HG03280 (cell line): ENCODE data around the gene LRIG3.

Experiments
- ATAC-seq: cut with Tn5 transposase; IDR thresholded peaks from one replicate; pipeline ENCODE4 v1.9.1; 2021; ENCODE audit warnings: mild to moderate bottlenecking, moderate library complexity; ENCODE audit not compliant: unreplicated experiment

LRIG3 gene

DNA sequence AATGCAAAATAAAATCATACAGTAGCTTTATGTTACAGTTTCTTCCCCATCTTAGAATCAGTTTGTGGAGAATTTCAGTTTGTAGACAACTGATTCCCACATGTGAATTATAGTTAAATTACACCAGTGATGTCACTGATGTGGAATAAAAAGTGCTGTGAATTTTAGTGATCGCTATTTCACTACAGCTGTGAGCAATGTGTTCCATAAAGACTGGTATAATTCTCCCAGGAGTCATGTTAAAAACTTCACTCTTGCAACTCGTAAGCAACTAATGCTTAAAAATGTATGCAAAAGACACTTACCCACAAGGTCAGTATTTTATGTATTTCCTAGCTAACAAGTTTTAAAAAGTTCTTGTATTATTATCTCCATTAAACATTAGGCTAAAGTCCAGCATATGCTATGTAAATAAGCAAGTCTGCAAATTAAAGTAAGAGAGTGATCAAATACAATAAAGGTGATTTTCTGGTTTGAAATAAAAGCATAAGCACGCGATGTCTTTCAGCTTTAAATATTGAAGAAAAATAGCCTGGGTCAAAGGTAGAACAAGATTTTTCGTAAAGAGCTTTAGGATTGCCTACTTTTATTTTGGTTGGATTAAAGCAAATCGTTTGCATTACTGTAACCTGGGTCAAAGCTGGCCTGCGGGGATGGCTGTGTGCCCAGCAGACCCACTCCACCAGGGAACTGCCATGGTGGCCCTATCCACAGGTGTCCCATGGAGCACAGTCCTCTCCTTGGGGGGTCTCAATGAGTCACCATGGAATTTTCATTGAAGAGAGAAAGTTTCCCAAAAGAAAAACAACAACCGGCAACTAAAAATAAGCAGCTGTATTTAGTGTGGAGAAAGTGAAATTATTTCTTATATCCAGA lies 12.7 kb upstream of the LRIG3 start:
- ATAC-seq, result no peak

DNA sequence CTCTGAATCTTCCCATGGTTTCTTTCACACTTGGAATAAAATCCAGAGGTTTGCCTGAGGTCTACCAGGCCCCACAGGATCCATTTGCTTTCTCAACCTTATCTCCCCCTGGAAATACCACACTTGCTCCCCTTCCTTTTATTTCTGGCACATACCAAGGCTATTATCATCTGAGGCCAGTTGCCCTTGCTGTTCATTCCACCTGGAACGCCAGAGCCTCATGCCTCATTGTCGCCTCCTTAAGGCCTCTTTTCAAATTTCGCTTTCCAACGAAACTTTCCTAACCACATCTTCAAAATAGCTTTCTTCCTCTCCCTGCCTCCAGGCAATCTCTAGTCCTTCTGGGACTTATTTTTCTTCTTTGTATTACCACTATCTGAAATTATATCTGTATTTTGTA lies 11.2 kb upstream of the LRIG3 start:
- ATAC-seq, result no peak

DNA sequence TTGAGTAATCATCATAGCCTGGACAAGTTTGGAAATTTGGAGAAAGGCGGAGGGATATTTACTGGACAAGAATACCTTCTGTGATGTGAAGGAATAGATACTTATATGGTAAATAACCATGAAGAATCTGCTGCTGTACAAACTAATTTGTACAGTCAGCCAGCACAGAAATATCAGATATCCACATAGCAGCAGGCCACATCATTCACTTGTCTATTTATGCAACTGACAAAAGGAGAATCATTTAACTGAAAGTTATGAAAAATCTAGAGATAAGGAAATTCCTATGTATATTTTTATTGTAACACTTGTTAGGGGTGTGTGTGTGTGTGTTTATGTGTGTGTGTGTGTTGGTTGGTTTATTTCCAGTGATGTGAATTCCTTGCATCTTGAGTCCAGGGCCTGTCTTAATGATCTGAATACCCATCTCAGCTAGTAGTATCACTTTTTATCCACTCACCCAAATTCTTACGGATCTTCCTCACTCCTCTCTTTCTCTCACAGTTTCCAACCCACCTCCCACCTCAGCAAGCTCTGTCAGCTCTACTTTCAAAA lies 10.5 kb upstream of the LRIG3 start:
- ATAC-seq, result no peak

DNA sequence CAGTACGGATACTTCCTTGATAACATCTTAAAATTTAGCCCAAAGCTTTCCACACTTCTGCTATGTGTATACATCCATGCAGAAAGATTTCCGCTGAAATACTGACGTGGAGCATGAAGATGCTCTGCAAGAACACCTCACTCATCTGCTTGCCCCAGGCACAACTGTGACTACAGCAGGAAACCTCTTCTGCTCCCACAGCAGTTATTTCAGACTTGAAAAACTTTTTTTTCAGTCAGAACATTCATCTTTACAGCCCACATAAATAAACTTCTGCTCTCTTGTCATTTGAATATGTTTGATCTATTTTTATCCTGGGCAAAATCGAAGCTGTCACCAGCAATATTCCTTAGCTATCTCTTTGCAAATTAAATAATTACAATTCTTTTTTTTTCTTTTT lies 6.8 kb upstream of the LRIG3 start:
- no peak for ATAC-seq

DNA sequence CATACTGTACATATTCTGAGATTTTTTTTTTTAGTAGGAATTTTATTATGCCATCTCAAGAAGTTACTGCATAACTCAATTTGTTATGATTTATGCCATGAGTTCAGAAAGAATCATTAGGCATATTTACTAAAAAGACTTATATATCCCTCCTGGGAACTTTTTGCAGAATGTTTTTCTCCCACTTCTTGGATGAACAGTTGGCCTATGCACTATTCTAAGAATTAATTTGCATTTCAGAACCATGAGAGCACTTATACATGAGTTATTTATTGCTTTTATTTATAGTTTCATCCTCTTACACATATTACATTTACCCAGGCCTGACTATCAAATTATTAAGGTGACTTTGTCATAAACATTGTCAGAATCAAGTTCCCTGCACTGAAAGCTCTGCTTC lies 6.3 kb upstream of the LRIG3 start:
- ATAC-seq, result no peak

- ATAC-seq, result no peak
Measured at GRCh38 chr12:58925751-58926150, 5.4 kb upstream of the LRIG3 start.

GRCh38 chr12:58925111-58925611 lies 4.9 kb upstream of the LRIG3 start:
- ATAC-seq, result no peak

DNA sequence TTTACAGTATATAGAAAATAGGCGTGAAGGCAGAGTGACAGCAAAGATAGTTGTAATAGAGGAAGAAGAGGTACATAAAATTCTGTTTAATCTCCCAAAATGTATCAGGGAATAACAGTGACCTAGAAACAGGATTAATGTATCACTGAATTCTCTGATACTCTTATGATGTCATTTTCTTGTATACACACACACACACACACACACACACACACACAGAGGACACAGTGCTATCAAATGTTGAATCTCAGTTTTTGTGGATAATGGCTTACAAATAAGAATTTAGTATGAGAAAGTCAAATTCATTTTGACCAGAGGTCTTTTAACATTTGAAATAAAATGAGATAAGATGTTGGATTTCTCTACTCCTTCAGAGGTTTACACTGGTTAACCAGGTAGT lies 4.3 kb upstream of the LRIG3 start:
- ATAC-seq, result no peak

DNA sequence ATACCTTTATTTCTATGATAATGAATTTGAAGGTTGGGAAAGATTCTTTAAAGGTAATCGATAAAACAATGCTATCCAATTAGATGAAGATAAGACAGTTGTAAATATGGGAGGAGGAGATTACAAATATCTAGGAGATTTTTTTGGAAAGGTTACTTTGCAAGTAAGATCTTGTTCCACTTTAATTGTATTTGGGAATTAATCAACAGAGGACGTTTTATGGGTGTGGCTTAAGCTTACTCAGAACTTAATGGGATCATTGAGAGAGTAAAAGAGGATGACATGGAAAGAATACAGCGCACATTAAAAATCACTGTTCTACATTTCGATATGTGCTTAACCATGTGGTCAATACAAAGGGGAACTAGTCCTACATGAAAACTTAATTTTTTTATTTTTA lies 3.5 kb upstream of the LRIG3 start:
- no peak for ATAC-seq

GRCh38 chr12:58922849-58923248 lies 2.5 kb upstream of the LRIG3 start:
- ATAC-seq, result no peak

DNA sequence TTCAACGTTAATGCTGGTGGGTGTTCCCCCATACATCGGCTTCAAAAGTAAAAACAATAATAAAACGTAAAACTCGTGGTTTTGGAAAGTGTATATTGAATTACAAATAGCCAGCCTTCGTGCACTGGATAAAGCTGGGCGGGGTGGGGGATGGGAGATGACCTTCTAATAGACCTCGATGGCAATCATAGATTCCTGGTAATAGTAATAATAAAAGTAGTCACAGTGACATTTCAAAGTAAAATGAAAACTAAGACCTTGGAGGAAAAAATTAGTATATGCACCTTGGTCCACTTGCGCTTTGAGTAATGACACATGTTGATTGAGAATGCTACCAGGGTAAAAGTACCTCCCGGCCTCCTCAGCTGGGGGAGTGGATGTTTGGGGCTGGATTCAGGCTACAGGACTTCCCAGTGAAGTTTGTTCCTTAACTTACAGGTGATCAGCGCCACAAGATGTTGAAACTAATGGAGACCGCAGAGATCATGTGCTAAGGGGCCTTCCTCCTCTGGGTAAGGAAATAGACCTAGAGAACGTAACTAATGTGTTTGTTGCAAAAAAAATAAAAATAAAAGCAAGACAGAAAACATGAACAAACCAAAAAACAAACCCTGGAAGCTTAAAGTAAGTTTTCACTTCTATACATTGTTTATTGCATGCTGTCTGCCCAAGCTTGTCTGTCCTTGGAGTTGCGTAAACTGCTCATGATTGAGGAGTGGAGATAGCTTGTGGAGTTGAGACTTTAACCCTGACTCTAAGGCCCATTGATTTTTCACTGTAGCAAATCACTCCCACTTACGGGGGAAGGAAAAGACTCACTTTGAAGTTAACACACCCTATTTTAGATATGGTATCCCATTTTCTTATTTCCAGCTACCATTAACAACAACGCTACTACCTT lies 907 bp upstream of the LRIG3 start:
- no peak for ATAC-seq

DNA sequence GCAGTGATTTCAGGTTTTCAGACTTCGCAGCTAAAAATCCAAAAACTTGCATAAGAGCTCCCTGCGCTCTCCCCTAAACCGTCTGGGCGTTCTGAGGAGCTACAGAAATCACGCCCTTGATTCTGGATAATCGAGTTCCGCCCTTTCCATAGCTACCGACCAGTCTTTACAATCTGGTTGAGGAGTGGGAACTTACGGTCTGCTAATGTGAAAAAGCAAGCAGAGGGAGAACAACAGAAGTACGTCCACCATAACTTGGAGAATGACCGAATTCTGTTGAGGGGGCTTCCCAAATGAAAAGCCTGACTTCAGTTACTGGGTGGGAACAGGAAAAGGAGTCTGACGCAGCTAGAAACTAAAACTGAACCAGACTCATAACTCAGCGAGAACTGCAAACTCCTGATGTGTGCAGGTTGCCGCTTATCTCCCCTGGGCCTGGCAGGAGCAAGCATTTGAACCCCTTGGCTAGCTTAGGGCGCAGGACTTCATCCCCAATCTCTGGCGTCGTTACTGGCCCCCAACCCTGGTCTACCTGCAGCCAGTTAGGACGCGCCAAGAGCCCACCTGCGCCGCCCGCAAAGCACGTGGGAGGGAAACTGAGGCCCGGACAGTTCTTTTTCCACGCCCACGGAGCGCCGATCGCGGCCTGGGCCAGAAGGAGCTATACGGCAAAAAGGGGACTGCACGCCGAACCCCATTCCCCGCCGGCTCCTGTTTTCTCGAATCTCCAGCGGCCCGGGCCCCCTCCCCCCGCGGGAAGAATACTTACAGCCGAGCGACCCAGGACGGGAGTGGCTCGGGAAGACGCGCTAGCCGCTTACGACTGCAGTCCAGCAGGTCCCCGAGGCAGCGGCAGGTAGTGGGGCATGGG lies 838 bp downstream of the LRIG3 start:
- ATAC-seq, result no peak

GRCh38 chr12:58918469-58918844 lies 1.8 kb downstream of the LRIG3 start:
- ATAC-seq, result no peak

GRCh38 chr12:58917699-58918468 lies 2.4 kb downstream of the LRIG3 start:
- no peak for ATAC-seq

GRCh38 chr12:58916921-58917511 lies 3.3 kb downstream of the LRIG3 start:
- ATAC-seq, result no peak

DNA sequence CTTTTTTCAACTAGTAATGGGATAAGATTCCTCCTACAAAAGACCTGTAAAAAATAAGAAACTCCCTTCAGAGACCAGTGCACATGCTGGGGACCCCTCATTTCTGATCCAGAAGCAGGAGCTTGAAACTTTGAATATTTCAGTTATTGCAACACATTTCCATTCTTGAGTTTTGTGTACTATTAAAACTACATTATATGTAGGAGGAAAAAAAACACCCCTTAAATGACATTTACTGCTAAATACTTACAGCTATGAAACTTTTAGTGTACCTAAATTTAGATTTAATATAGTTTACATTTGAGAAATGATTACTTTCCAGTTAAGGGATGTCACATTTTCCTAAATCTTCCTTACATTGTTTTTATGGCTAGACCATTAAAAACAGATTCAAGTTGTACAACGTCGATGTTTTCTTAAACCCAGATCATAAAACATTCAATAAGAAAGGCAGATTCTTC lies 4.1 kb downstream of the LRIG3 start:
- no peak for ATAC-seq

DNA sequence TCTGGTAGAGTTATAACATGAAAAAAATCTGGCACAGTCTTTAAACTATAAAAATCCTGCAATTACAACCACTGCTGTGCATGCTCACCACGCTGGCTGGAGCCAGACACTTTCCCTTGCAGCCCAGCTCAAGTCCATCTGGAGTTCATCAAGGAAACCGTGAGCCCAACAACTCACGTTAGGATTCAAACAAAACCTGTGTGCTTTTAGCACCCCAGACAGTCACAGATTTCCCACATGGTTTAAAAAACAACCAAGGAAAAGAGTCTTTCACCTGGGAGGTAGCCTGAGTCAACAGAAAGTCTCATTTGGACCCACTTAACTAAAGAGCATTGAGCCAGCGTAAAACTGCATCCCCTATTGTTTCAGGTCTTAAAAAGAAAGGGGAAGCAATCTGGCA lies 4.7 kb downstream of the LRIG3 start:
- no peak for ATAC-seq

DNA sequence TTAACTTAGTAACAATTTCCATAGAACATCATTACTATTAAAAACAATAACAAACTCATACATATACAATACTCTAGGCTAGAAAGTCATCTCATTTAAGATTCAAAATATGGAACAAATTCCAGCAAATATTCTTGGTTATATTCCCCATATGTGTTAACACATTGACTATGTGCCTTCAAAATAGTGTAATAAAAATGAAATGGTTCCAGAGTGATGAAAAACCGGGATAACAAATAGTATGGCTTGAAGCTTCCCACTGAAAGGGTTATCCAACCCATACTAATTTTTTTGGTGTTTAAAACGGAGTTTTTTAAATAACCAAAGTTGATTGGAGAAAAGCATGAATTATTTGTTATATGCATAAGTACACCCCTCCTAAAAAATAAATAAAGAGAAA lies 5.3 kb downstream of the LRIG3 start:
- ATAC-seq, result no peak

- ATAC-seq, result no peak
Measured at GRCh38 chr12:58914457-58914856, 5.8 kb downstream of the LRIG3 start.
